Lower leg skin (tissue), 4 donors: ENCODE results near the gene TUBB1. TPM values are rescaled to one million over a fixed set of nuclear protein-coding genes. Genes with fewer than 3 reads are reported as not detected.

Source experiments
- DNase-seq, 2 donors: peaks; one replicate each; pipeline ENCODE4 v3.0.0-alpha.2; 2019; ENCODE audit warnings: low spot score in 2 of 2
- H3K4me3 ChIP-seq: fragments of 200-600 bp; sonication (generic); 2 replicates; pipeline ENCODE4 v1.5.1; 2017; ENCODE audit warnings: mild to moderate bottlenecking, low read depth; ENCODE audit not compliant: poor library complexity, severe bottlenecking
- POLR2A ChIP-seq, 2 donors: fragments of 450-650 bp; IDR thresholded peaks; one replicate each; pipeline ENCODE4 v1.6.1; 2016 to 2017; ENCODE audit warnings: antibody characterized with exemption in 2 of 2, mild to moderate bottlenecking in 1 of 2, moderate library complexity in 1 of 2
- WGBS, 2 donors: methylation state at CpG; one replicate each; pipeline ENCODE4 v1.1.5; 2018; 5-methylcytosine and 5-hydroxymethylcytosine counted together
- intact Hi-C: fragments of 100-400 bp; cut with DNase I; formaldehyde crosslinking; loops from one replicate; pipeline ENCODE4 v1.15.0; 2023; ENCODE audit warnings: low total_unique reads
- total RNA-seq, 4 donors: library from RNA; depleted of rRNA; stranded (reverse); fragments of >200 nt; gene quantifications; one replicate each; pipeline ENCODE4 v1.1.0, GENCODE V29; 2016
- TF ChIP-seq, protein P1 (sequence below), 3 donors: fragments of 450-650 bp; IDR thresholded peaks; one replicate each; pipeline ENCODE4 v1.5.1; 2016; ENCODE audit warnings: antibody characterized with exemption in 3 of 3, mild to moderate bottlenecking in 3 of 3, moderate library complexity in 2 of 3

Gene TUBB1
- total RNA-seq, 4 donors from 2014 or later, result 0.04 TPM; not detected in 3

DNA sequence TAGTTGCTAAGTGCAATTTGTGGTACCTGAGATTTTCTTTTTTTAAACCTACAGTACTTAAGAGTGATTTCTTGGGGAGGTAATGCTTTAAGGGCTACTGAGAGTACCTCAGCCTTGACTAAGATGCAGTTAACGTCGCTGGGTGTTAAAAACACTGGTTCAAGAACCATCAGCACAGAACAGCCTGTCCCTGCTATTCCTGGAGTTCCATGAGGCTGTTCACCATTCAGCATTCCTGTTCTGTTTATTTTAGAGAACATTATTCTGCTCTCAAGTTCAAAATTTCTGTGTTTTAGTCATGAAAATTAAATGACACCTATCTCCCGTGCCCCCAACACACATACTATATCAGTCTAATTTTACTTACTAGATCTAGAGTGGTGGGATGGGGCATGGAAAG, 25.1 kb downstream of the TUBB1 start:
- intact Hi-C loops, result no loop called here
- H3K4me3 ChIP-seq, result no peak overlapping the region
- no peak for DNase-seq
- no peak for TF ChIP-seq POLR2A (IDR thresholded peaks at IDR 0.05)
- TF ChIP-seq, protein P1, sequence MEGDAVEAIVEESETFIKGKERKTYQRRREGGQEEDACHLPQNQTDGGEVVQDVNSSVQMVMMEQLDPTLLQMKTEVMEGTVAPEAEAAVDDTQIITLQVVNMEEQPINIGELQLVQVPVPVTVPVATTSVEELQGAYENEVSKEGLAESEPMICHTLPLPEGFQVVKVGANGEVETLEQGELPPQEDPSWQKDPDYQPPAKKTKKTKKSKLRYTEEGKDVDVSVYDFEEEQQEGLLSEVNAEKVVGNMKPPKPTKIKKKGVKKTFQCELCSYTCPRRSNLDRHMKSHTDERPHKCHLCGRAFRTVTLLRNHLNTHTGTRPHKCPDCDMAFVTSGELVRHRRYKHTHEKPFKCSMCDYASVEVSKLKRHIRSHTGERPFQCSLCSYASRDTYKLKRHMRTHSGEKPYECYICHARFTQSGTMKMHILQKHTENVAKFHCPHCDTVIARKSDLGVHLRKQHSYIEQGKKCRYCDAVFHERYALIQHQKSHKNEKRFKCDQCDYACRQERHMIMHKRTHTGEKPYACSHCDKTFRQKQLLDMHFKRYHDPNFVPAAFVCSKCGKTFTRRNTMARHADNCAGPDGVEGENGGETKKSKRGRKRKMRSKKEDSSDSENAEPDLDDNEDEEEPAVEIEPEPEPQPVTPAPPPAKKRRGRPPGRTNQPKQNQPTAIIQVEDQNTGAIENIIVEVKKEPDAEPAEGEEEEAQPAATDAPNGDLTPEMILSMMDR (IDR thresholded peaks at IDR 0.05), result no peak
- WGBS, 2 donors, result 92 to 96% methylated on average over 3 of the region's 3 CpGs

DNA sequence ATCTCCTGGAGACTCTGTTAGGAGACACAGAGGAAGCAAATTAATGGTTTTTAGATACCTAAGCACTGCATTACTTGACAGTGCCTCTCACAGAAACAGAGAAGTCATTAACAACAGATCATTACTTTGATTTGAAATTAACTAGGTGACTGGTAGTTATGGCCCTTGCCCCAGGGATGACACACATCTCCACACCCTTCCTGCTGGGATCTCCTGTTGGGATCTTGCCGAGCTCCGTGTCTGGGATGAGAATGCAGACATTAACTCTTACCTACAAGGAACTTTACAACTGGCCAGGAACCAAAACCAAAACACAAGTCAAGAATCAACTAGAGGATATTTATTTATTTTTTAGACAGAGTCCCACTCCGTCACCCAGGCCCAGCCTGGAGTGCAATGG, 25.6 kb downstream of the TUBB1 start:
- TF ChIP-seq POLR2A (IDR thresholded peaks at IDR 0.05), result no peak
- TF ChIP-seq, protein P1 (IDR thresholded peaks at IDR 0.05), result no peak
- intact Hi-C loops, result no loop called here
- no peak for DNase-seq
- H3K4me3 ChIP-seq, result no peak overlapping the region
- 56 to 58% methylated on average over 3 of the region's 3 CpGs for WGBS, 2 donors

DNA sequence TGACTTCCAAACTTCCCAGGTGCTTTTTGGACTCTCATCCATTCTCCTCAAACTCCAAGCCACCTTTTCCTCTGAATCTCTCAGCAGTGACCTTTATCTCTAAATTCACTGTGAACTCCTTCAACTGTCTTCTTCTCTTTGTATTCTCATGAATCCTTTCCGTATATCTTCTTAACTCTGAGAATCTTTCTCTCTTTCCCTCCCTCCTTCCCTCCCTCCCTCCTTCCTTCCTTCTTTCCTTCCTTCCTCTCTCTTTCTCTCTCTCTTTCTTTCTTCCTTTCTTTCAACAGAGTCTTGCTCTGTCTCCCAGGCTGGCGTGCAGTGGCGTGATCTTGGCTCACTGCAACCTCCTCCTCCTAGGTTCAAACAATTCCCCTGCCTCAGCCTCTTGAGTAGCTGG, 27.6 kb downstream of the TUBB1 start:
- intact Hi-C loops, result no loop called here
- no peak for DNase-seq
- WGBS, 2 donors, result 93 to 97% methylated on average over 3 of the region's 3 CpGs
- TF ChIP-seq, protein P1 (IDR thresholded peaks at IDR 0.05), result no peak
- TF ChIP-seq POLR2A (IDR thresholded peaks at IDR 0.05), result no peak
- H3K4me3 ChIP-seq, result no peak overlapping the region

DNA sequence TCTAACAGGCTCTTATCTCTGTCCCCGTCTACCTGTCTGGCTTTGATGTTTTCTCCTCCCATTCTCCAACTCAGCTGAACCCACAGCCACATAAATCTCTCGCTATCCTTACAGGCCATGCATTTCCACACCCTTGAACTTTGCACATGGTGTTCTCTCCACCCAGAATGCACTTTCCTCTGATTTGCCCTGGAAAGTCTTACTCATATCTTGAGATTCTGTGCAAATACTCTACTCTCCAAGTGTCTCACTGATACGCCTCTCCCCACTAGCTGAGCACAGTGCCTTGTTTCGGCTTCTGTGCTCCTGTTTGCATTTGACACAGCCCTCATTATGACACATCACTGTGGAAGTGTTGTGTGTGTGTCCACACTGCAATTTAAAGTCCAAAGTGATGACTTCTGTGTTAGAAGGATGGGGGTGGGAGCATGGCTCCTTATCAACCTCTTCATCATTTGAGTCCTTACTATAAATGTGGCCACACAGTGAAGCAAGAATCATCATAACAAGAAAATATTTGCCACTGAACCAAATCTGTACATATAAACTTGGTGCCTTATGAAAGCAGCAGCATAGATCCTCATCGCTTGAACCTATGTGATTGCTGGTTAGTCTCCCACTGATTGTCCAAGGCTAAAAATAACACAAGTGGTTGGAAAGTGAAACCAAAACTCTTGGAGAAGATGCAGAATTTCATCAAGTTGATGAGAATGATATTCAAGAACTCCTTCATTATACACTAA, 28.9 kb downstream of the TUBB1 start:
- WGBS, 2 donors, result 83 to 89% methylated on average over 5 of the region's 5 CpGs
- intact Hi-C loops, result no loop called here

DNA sequence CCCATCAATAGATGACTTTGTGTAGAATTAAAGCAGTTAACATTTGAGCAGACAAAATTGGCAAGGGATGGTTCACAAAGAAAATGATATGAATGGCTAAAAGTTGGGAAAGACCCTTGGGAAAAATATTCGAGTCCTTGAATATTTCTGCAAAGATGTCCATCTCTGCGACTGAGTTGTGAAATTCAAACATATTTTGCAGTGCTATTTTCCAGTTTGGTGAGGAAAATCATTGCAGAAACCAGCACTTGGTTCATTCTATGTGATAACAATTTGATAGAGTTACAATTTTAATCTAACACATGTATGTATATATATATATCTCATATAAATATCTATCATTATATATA, 29.4 kb downstream of the TUBB1 start:
- 66 to 81% methylated on average over 2 of the region's 2 CpGs for WGBS, 2 donors
- no peak for DNase-seq
- TF ChIP-seq, protein P1 (IDR thresholded peaks at IDR 0.05), result no peak
- TF ChIP-seq POLR2A (IDR thresholded peaks at IDR 0.05), result no peak
- H3K4me3 ChIP-seq, result no peak overlapping the region
- intact Hi-C loops, result no loop called here

More for the DNA sequence above, 28.9 kb downstream of the TUBB1 start:
- no peak for TF ChIP-seq POLR2A (IDR thresholded peaks at IDR 0.05)
- TF ChIP-seq, protein P1 (IDR thresholded peaks at IDR 0.05), result no peak
- no peak for DNase-seq
- no peak overlapping the region for H3K4me3 ChIP-seq

DNA sequence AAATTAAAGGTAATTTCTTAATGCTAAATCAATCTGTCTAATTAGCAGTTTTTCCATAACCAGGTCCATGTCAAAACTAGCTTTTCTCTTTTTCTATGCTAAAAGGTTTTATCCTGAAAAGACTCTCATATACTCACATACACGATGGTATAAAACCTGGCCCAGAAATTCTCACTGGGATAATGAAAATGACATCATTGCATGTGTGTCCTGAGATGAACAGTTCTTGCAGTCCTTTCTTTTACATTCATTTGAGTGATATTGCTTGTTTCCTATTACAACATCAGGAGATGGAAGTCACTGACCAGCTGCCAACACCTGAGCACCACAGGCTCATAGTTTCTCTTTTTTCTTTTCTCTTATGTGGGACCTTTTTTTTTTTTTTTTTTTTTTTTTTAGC, 31.2 kb downstream of the TUBB1 start:
- TF ChIP-seq POLR2A (IDR thresholded peaks at IDR 0.05), result no peak
- TF ChIP-seq, protein P1 (IDR thresholded peaks at IDR 0.05), result no peak
- no peak for DNase-seq
- 60 to 64% methylated on average over 1 of the region's 1 CpG for WGBS, 2 donors
- no peak overlapping the region for H3K4me3 ChIP-seq
- intact Hi-C loops, result no loop called here
